ENCODE data around the gene TSPEAR.
A peak's percentile ranks its signal among the peaks of the same experiment; 100 is the strongest.

TSPEAR gene

GRCh38 chr21:44711327-44712202 is at the start of gene TSPEAR:
TSS of gene TSPEAR (minus strand) at chr21:44711572. CDS start at chr21:44711514, 58 bp downstream.
- no peak for DNase-seq

DNA sequence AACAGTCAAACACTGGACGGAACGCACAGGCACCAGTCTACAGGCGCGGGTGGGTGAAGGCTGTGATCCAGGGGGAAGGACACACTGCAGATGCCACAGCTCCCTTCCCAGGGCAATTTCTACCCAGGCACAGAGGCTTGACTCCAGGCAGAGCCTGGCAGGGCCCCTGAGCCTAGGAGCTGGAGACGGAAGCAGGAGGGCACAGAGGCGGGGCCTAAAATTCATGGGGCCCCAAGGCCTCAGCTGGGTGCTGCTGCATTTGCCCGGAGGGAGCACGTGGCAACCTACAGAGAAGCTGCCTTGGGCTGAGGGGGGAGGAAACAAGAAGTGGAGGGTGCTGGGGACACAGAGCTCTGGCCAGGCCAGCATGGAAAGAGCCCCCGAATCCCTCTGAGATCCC is 49.0 kb upstream of the TSPEAR start:
- no peak for DNase-seq

DNA sequence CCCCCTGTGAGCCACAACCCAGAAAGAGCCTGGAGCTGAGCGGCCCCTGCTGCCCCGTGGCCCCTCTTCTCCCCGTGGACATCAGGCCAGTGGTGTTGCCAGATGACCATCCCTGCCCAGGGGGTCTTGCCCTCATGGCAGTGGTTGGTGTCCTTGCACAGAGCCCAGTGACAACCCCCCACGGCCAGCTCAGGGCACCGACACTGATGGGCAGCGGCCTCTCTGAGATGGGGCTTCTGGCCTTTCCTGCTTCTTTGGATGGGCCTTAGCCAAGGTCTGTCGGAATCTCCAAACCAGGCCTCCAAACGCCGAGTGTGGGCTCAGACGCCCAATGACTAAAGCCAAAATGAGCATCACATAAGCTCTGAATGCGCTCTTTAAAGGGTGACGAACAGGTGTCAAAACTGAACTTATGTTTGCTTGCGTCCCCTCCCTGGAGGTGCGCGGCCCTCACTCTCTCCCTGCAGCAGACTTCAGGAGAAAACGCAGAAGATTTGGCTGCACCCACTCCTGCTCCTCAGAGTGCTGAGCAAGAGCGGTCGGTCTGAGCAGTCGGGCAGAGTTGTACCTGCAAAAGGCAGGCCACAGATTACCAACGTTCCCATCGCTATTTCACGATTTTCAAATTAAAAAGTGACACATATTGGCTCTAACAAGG is 48.4 kb upstream of the TSPEAR start:
- no peak for DNase-seq

DNA sequence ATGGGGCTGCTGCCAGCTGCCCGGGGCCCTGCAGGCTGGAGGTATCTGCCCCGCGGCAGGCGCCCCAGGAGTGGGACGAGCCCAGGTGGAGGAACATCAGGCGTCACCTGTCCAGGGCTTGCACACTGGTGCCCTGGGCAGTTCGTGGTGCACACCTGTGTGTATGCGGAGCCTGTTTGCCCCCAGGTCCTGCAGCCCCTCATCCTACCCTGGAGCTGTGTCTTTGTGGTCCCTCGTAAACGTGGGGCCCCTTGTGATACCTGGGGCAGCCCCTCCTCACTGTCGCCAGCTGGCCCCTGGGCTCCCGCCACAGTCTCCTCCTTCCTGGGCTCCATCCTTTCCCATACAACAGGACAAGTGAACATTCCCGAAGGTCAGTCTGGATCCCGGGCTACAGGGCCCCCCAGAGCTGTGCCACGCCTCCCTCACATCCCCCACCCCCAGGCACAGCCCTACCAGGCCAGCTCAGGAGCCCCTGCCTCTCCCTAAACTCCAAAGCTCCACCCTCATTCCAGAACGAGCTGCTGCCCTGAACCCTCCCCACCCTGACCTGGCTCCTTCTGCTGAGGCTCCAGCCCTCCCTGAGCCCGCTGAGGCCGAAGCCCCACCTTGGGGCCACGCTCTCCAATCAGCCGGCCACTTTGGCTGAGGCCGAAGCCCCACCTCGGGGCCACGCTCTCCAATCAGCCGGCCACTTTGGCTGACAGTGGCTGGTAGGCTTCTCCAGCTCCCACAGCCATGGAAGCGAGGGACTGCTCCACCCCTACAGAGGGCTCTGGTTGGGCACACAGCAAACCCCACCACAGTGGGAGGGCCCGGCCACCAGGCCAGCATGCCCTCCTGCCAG is 47.6 kb upstream of the TSPEAR start:
- DNase-seq, result no peak

GRCh38 chr21:44758141-44758561 is 46.8 kb upstream of the TSPEAR start:
- DNase-seq, result no peak

GRCh38 chr21:44757731-44758130 is 46.4 kb upstream of the TSPEAR start:
- DNase-seq, result no peak

DNA sequence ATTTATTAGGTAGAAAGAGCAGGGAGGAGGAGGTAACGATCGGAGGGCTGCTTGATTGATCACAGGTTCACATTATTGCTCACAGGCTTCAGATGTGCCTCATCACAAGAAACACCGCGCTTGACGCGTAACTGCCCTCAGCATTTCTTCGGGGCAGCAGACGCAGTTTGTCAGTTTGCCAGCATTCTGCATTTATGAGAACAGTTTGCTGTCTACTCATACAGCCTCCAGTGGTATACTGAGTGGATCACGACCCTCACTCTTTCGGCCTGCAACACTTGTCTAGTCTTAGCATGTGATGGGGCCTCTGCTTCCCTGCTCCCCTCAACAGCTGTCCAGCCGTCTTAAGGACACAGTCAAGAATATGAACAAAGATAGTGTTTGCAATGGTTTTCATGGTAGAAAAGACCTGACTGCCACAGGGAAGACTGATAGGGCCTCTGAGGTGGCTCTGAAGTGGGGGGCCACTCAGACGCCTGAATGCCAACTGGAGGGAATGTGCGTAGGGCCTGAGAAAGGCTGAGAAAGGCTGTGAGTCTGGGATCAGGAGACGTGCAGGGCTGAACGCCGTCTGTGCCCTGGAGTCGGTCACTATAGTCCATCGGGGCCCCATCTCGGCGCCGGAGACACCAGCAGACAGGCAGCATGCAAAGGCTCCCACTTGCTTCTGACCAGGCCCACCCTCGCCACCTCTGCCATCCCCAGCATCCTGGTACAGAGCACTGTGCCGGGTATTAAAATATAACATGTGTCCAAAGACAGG is 45.2 kb upstream of the TSPEAR start:
- no peak for DNase-seq

- DNase-seq, result no peak
Measured at GRCh38 chr21:44755227-44755626, 43.9 kb upstream of the TSPEAR start.

GRCh38 chr21:44753357-44753756 is 42.0 kb upstream of the TSPEAR start:
- no peak for DNase-seq

DNA sequence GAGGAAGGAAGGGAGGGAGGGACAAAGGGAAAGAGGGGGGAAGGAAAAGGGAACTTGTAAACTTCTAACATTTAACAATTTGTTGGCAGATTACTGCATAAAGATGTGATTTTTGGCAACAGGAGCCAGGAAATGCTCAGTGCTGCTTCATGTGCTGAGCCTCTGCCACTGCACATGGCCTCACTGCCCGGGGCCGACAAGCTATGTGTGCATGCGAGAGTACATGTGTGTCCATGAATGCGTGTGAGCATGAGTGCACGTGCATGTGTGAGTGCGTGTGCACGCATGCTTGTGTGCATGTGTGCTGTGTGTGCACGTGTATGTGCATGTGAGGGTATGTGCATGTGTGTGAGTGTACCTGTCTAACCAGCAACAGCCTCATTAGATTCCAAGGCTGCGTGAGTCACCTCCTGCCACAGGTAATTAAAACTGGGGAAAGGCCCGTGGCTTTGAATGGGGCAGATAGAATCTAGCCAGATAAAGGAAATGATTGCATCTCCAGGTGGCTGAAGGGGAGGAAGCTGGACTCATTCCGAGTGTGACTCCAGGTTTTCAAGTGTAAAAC is 41.4 kb upstream of the TSPEAR start:
- no peak for DNase-seq

GRCh38 chr21:44751799-44752636 is 40.6 kb upstream of the TSPEAR start:
- peak; percentile 5 for DNase-seq

- DNase-seq, result peak; percentile 10
Measured at GRCh38 chr21:44751186-44751798, 39.9 kb upstream of the TSPEAR start.

GRCh38 chr21:44750675-44751025 is 39.3 kb upstream of the TSPEAR start:
- DNase-seq, result no peak

DNA sequence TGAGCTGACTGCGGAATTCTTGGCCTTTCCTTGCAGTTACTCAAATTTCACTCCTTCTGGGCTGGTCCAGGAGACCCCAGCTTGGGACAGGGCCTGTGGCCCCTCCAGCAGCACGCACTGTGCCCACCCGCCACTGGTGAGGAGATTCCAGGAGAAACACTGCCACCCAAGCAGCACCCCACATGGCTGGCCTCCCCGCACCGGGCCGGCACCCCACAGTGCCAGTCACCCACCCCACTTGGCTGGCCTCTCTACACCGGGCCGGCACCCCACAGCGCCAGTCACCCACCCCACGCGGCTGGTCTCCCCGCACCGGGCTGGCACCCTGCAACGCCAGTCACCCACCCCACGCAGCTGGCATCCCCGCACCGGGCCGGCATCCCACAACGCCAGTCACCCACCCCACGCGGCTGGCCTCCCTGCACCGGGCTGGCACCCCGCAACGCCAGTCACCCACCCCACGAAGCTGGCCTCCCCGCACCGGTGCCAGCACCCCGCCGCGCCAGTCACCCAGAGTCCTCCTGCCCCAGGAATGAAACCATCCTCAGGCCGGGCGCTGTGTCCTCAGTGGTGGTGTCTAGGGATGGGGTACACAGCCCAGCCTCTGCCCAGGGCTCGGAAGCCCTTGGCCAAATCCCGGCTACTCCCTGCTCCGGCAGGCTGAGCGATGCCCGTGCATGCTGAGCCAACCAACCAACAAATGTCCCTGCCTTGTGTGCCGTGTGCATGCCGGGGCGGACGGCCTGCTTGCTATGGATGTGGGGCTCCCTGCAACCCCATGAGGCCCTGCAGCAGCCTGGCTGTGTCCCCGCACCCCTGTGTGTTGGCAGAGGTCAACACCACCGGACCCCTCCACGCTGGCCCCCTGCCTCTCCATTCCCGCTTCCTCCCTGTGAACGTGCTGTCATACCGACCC is 38.6 kb upstream of the TSPEAR start:
- no peak for DNase-seq

GRCh38 chr21:44749116-44749758 is 37.9 kb upstream of the TSPEAR start:
- no peak for DNase-seq

- no peak for DNase-seq
Measured at GRCh38 chr21:44748621-44749020, 37.2 kb upstream of the TSPEAR start.

DNA sequence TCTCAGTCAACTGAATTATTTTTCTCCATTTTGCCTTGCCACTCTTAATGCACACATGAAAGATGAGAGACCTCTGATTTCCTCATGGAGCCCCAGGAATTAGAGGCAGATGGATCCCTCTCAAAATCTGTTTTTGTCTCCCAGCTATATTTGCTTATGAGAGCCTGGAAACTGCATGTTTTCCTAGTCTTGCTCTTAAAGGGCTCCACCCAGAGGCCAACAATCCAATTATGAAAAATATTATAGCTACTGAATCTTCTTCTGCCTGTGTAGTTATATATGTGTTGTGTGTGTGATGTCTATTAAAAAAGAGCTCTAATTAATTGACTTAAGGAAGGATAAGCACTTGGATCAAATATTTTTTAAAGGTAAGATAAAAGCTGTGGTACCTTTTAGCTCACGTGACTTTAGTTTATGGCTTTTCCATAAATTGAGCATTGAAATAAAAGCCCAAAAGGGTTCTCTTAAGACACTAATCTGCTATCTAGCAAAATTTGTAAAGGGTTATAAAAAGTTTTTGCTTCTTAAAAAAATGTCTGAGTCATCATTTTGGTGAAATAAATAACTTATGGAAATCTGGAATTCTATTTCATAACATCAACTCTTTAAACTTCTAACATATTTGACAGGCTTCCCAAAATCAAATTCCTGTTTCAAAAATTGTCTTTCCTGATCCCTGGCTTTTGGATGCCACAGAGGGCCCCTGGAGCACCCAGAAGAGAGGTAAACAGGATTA is 31.2 kb upstream of the TSPEAR start:
- DNase-seq, result no peak

DNA sequence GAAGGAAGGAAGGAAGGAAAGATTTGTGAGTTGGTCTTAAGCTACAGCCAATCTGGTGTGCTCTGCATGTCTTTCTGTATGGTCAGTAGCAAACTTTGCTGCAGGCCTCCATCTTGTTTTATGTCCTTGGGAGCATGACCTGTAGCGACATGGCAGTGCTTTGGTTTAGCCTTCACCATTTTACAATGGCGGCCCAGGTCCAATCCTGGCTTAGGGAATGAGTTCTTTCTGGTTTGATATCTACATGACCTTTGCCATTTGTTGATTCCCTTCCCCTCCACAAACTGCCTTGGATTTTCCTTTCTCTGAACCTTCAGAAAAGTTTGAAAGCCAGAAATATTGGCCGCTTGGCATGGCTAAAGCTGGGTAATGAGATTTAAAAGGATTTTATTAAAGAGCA is 30.5 kb upstream of the TSPEAR start:
- DNase-seq, result no peak

GRCh38 chr21:44740742-44741141 is 29.4 kb upstream of the TSPEAR start:
- DNase-seq, result no peak
